HFF-Myc (cell line): Measurements from ENCODE around the gene RS1.

ENCODE experiments used
- DNase-seq: peaks from one replicate; pipeline ENCODE4 v3.0.0-alpha.2; 2011; ENCODE audit warnings: low read depth; ENCODE audit errors: extremely low read depth
- H3K4me3 ChIP-seq: replicated peaks from 2 replicates; pipeline ENCODE4 v1.5.1; 2011; ENCODE audit warnings: low read depth, mild to moderate bottlenecking, control low read depth, low read length
- CTCF ChIP-seq: IDR thresholded peaks from 2 replicates; pipeline ENCODE4 v1.5.1; 2012; ENCODE audit warnings: mild to moderate bottlenecking, low read depth, low read length, control low read depth; ENCODE audit errors: missing control alignments

Gene RS1

DNA sequence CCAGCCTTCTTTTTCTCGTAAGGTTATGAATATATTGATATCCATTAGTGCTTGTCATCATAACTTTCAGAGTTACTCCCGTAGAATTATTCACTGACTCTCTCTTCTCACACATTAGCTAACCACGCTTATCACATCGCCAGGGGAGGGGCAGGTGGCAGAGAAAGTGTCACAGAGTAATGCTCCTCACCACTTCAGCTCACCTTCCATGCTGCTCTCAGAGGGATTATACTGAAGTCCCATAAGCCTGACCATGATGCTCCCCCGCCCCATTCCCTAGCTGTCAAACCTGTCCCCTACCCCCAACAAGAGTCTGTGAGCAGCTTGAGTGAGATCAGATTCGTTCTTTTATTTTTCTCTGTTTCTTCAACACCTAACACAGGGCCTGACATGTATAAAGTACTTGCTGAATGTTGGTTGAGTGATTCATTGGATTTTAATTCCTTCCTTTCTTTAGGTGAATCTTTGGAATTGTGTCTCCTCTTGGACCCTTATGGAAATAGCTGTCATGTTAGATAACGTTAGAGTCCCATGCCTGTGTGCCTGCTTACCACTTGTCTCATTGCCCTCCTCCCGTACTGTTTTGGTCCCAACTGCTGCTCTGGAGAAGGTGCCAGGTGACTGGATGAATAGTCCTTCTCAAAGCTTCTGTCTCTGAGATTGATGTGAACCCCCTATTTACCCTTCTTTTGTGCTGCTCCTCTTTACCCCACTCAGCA lies 55.1 kb downstream of the RS1 start:
- no peak for DNase-seq
- no peak for TF ChIP-seq CTCF
- no peak overlapping the region for H3K4me3 ChIP-seq

DNA sequence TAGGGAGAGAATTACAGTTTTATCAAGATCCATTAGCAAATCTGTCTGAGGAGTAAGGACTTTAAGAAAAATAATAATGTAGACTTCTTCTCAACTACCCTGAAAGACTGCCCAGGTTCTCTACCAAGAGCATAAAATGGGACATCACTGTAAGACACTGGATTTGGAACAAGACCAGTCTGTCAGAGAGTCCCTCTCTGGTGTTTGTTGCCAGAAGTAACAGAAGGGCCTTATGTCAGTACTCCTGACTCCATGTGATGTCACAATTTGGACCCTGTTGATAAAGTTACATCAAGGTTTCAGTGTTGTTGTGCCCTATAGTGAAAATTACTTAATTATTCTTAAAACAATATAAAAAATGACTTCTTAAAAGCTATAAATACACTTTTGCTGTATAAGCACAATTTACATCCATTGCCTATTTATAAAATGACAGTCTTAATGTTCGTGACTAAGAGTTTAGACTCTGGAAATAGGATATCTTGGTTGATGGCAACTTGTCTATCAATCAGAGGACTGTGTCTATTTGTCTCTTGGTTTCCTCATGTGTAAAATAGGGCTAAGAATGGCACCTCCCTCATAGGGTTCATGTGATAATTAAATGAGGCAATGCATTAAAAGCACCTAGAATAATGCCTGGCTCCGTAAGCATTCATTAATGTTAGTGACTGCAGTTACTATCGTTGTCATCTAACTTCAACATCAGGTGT lies 57.8 kb downstream of the RS1 start:
- H3K4me3 ChIP-seq: no peak overlapping the region
- DNase-seq: no peak
- no peak for TF ChIP-seq CTCF

DNA sequence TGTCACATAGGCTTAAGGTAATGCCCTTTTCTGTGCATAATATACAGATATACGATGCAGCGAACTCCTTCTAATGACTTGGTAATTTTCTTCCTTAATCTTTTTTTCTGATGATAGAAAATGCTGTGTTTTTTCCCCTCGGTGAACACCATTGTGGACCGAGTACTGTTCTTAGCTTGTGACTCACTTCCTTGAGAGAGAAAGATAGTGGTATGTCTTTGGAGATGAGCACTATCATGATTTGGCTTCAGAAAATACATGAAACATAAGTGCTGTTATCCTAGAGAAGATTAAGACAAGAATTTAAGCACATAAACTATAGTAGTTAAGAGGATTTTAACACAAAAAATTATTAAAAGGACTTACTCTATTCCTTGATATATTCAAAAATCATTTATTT lies 63.9 kb downstream of the RS1 start:
- no peak for TF ChIP-seq CTCF
- DNase-seq: no peak
- no peak overlapping the region for H3K4me3 ChIP-seq

- no peak for TF ChIP-seq CTCF
- no peak for DNase-seq
- H3K4me3 ChIP-seq: no peak overlapping the region
Observed at GRCh38 chrX:18598413-18598812, 73.5 kb downstream of the RS1 start.

GRCh38 chrX:18596096-18596495 lies 75.8 kb downstream of the RS1 start:
- no peak for TF ChIP-seq CTCF
- no peak for DNase-seq
- H3K4me3 ChIP-seq: no peak overlapping the region

DNA sequence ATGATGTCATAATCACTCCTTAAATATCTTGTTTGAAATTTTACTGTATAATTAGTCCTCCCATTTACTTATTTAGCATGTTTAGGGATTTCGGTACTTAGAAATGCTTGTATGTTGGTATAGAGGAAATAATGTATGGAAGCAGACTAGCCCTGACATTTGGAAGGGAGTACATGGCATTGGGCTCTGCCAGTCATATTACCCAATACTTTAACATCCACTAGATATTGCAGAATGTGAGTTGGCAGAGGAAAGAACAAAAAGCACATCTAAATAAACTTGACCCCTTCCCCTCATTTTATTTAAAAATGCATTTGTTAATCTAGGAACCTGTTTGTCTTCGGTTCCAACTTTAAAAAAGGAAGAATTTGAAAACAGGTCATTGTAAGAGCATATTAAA lies 77.8 kb downstream of the RS1 start:
- no peak overlapping the region for H3K4me3 ChIP-seq
- TF ChIP-seq CTCF: no peak
- DNase-seq: no peak
